Mesendoderm (in vitro differentiated cells): ENCODE results near the gene AOAH.

Source experiments
- DNase-seq: peaks from one replicate; pipeline ENCODE4 v3.0.0; 2013
- H2AK5ac ChIP-seq: 2 replicates; pipeline ENCODE4 v1.6.1; 2013; ENCODE audit warnings: low read length, inconsistent platforms
- H2BK120ac ChIP-seq: 2 replicates; pipeline ENCODE4 v1.6.1; 2013; ENCODE audit warnings: low read depth, mild to moderate bottlenecking, low read length, moderate library complexity, mixed read lengths
- H2BK15ac ChIP-seq: replicated peaks from 2 replicates; pipeline ENCODE4 v1.6.1; 2013; ENCODE audit warnings: low read depth, mild to moderate bottlenecking, moderate library complexity
- H2BK5ac ChIP-seq: 2 replicates; pipeline ENCODE4 v1.6.1; 2013; ENCODE audit warnings: low read length, inconsistent platforms
- H3K18ac ChIP-seq: 2 replicates; pipeline ENCODE4 v1.6.1; 2013; ENCODE audit warnings: mild to moderate bottlenecking, low read length, mixed read lengths
- H3K23ac ChIP-seq: one replicate; pipeline ENCODE4 v1.6.1; 2013; ENCODE audit warnings: low read length
- H3K27ac ChIP-seq: 2 replicates; pipeline ENCODE4 v1.5.1; 2013; ENCODE audit warnings: low read depth, mild to moderate bottlenecking, inconsistent platforms, low read length, moderate library complexity
- H3K27me3 ChIP-seq: 2 replicates; pipeline ENCODE4 v1.6.1; 2013; ENCODE audit warnings: low read length, control low read depth, mild to moderate bottlenecking, inconsistent platforms; ENCODE audit not compliant: insufficient read depth, poor library complexity
- H3K36me3 ChIP-seq: 2 replicates; pipeline ENCODE4 v1.6.1; 2013; ENCODE audit warnings: low read length, inconsistent platforms; ENCODE audit not compliant: control insufficient read depth, insufficient read depth
- H3K4ac ChIP-seq: one replicate; pipeline ENCODE4 v1.6.1; 2013; ENCODE audit warnings: low read depth, mild to moderate bottlenecking, low read length, moderate library complexity
- H3K4me1 ChIP-seq: 2 replicates; pipeline ENCODE4 v1.6.1; 2013; ENCODE audit warnings: low read depth, low read length, inconsistent platforms; ENCODE audit not compliant: control insufficient read depth
- H3K4me2 ChIP-seq: 2 replicates; pipeline ENCODE4 v1.6.1; 2013; ENCODE audit warnings: low read length
- H3K4me3 ChIP-seq: 2 replicates; pipeline ENCODE4 v1.5.1; 2013; ENCODE audit warnings: mild to moderate bottlenecking, low read length
- H3K56ac ChIP-seq: one replicate; pipeline ENCODE4 v1.6.1; 2013; ENCODE audit warnings: low read length
- H3K79me1 ChIP-seq: 2 replicates; pipeline ENCODE4 v1.6.1; 2013; ENCODE audit warnings: low read length, inconsistent platforms
- H3K79me2 ChIP-seq: 2 replicates; pipeline ENCODE4 v1.6.1; 2013; ENCODE audit warnings: mild to moderate bottlenecking, low read length; ENCODE audit not compliant: control insufficient read depth, insufficient read depth
- H3K9ac ChIP-seq: 2 replicates; pipeline ENCODE4 v1.6.1; 2013; ENCODE audit warnings: low read length, inconsistent platforms
- H4K5ac ChIP-seq: one replicate; pipeline ENCODE4 v1.6.1; 2013; ENCODE audit warnings: low read length
- H4K8ac ChIP-seq: one replicate; pipeline ENCODE4 v1.6.1; 2013; ENCODE audit warnings: low read depth, mild to moderate bottlenecking, control low read depth, low read length, moderate library complexity
- WGBS: extraction: QIAGEN DNeasy Blood & Tissue Kit; methylation state at CpG from one replicate; pipeline ENCODE4 v1.1.7; 2013; ENCODE audit warnings: low lambda C conversion rate, missing lambda C conversion rate; ENCODE audit not compliant: insufficient coverage; ENCODE audit errors: extremely low coverage; 5-methylcytosine and 5-hydroxymethylcytosine counted together

The AOAH gene

GRCh38 chr7:36728143-36728542 is 3.8 kb upstream of the AOAH start:
- H2BK15ac ChIP-seq: no peak overlapping the region

GRCh38 chr7:36726806-36727503 is 2.7 kb upstream of the AOAH start:
- Histone ChIP-seq H3K4me3 (no peak overlapping the region), H3K79me2 (no peaks in the 10 kb centered on the region), H2BK5ac (no peak overlapping the region), H3K4me2 (no peak overlapping the region), H3K79me1 (no peaks in the 10 kb centered on the region), H3K56ac (no peak overlapping the region), H3K36me3 (no peaks in the 10 kb centered on the region), H3K23ac (no peak overlapping the region), H3K4ac (no peak overlapping the region), H3K4me1 (no peaks in the 10 kb centered on the region), H4K8ac (no peak overlapping the region), H4K5ac (no peak overlapping the region), H2AK5ac (no peak overlapping the region), H3K27me3 (no peaks in the 10 kb centered on the region), H3K18ac (no peak overlapping the region), H2BK120ac (no peak overlapping the region), H3K9ac (no peak overlapping the region), H3K27ac (no peak overlapping the region), H2BK15ac (no peak overlapping the region)
- no CpG with 5 or more reads among the region's 4 CpGs for WGBS
- no peak for DNase-seq

More at GRCh38 chr7:36728143-36728542, 3.8 kb upstream of the AOAH start:
- no peak overlapping the region for H4K8ac ChIP-seq
- no peak overlapping the region for H3K4ac ChIP-seq
- H3K36me3 ChIP-seq: no peaks in the 10 kb centered on the region
- H3K23ac ChIP-seq: no peak overlapping the region
- H3K56ac ChIP-seq: no peak overlapping the region
- no peak overlapping the region for H3K27ac ChIP-seq
- H3K18ac ChIP-seq: no peak overlapping the region
- H3K27me3 ChIP-seq: no peaks in the 10 kb centered on the region
- H2BK5ac ChIP-seq: no peak overlapping the region
- WGBS: no CpG with 5 or more reads among the region's 2 CpGs
- H3K9ac ChIP-seq: no peak overlapping the region
- H3K79me2 ChIP-seq: no peaks in the 10 kb centered on the region
- no peak overlapping the region for H2BK120ac ChIP-seq
- no peak overlapping the region for H4K5ac ChIP-seq
- H2AK5ac ChIP-seq: no peak overlapping the region
- no peak for DNase-seq
- no peaks in the 10 kb centered on the region for H3K79me1 ChIP-seq
- no peak overlapping the region for H3K4me3 ChIP-seq
- H3K4me1 ChIP-seq: no peaks in the 10 kb centered on the region
- H3K4me2 ChIP-seq: no peak overlapping the region

GRCh38 chr7:36726311-36726710 is 2.0 kb upstream of the AOAH start:
- no peak for DNase-seq

GRCh38 chr7:36724996-36725395 is 702 bp upstream of the AOAH start:
- H2BK5ac ChIP-seq: no peak overlapping the region
- H3K79me1 ChIP-seq: no peaks in the 10 kb centered on the region
- no peak overlapping the region for H4K8ac ChIP-seq
- H3K4me2 ChIP-seq: no peak overlapping the region
- H2BK15ac ChIP-seq: no peak overlapping the region
- no peak overlapping the region for H3K9ac ChIP-seq
- H3K4ac ChIP-seq: no peak overlapping the region
- DNase-seq: no peak
- H2BK120ac ChIP-seq: no peak overlapping the region
- no peak overlapping the region for H3K56ac ChIP-seq
- H3K27me3 ChIP-seq: no peaks in the 10 kb centered on the region
- H2AK5ac ChIP-seq: no peak overlapping the region
- WGBS: no CpG with 5 or more reads among the region's 2 CpGs
- H3K4me1 ChIP-seq: no peaks in the 10 kb centered on the region
- H3K36me3 ChIP-seq: no peaks in the 10 kb centered on the region
- no peak overlapping the region for H3K4me3 ChIP-seq
- H3K18ac ChIP-seq: no peak overlapping the region
- H4K5ac ChIP-seq: no peak overlapping the region
- H3K23ac ChIP-seq: no peak overlapping the region
- H3K27ac ChIP-seq: no peak overlapping the region
- no peaks in the 10 kb centered on the region for H3K79me2 ChIP-seq

More at GRCh38 chr7:36726311-36726710, 2.0 kb upstream of the AOAH start:
- Histone ChIP-seq H4K5ac (no peak overlapping the region), H2BK120ac (no peak overlapping the region), H3K18ac (no peak overlapping the region), H3K9ac (no peak overlapping the region), H3K27me3 (no peaks in the 10 kb centered on the region), H3K23ac (peak overlapping the region; percentile 45), H3K36me3 (no peaks in the 10 kb centered on the region), H3K4ac (no peak overlapping the region), H4K8ac (no peak overlapping the region), H3K4me3 (no peak overlapping the region), H2BK5ac (no peak overlapping the region), H3K27ac (no peak overlapping the region), H3K4me2 (no peak overlapping the region), H3K4me1 (no peaks in the 10 kb centered on the region), H2AK5ac (no peak overlapping the region), H3K79me1 (no peaks in the 10 kb centered on the region), H2BK15ac (no peak overlapping the region), H3K79me2 (no peaks in the 10 kb centered on the region), H3K56ac (no peak overlapping the region)
- no CpG with 5 or more reads among the region's 7 CpGs for WGBS

- no peak overlapping the region for H3K9ac ChIP-seq
- H3K36me3 ChIP-seq: no peaks in the 10 kb centered on the region
- no peak overlapping the region for H3K56ac ChIP-seq
- no CpG with 5 or more reads among the region's 4 CpGs for WGBS
- no peak overlapping the region for H3K23ac ChIP-seq
- H3K79me2 ChIP-seq: no peaks in the 10 kb centered on the region
- DNase-seq: no peak
- H3K79me1 ChIP-seq: no peaks in the 10 kb centered on the region
- no peak overlapping the region for H2AK5ac ChIP-seq
- H3K4me2 ChIP-seq: no peak overlapping the region
- H2BK15ac ChIP-seq: no peak overlapping the region
- no peak overlapping the region for H2BK120ac ChIP-seq
- no peak overlapping the region for H4K5ac ChIP-seq
- no peak overlapping the region for H3K4me3 ChIP-seq
- H3K27ac ChIP-seq: no peak overlapping the region
- no peak overlapping the region for H3K4ac ChIP-seq
- no peaks in the 10 kb centered on the region for H3K4me1 ChIP-seq
- H2BK5ac ChIP-seq: no peak overlapping the region
- no peak overlapping the region for H3K18ac ChIP-seq
- no peaks in the 10 kb centered on the region for H3K27me3 ChIP-seq
- H4K8ac ChIP-seq: no peak overlapping the region
These were observed 1.0 kb downstream of the AOAH start for GRCh38 chr7:36723291-36723690.

- H2BK120ac ChIP-seq: no peak overlapping the region
- no peak for DNase-seq
- no peak overlapping the region for H4K5ac ChIP-seq
- H2AK5ac ChIP-seq: no peak overlapping the region
- H2BK5ac ChIP-seq: no peak overlapping the region
- no peaks in the 10 kb centered on the region for H3K27me3 ChIP-seq
- H3K9ac ChIP-seq: no peak overlapping the region
- no peak overlapping the region for H3K18ac ChIP-seq
- H4K8ac ChIP-seq: no peak overlapping the region
- WGBS: no CpG with 5 or more reads among the region's 3 CpGs
- H3K79me2 ChIP-seq: no peaks in the 10 kb centered on the region
- H3K4me2 ChIP-seq: no peak overlapping the region
- H3K4me3 ChIP-seq: no peak overlapping the region
- no peak overlapping the region for H3K27ac ChIP-seq
- H3K4ac ChIP-seq: no peak overlapping the region
- no peaks in the 10 kb centered on the region for H3K79me1 ChIP-seq
- no peaks in the 10 kb centered on the region for H3K4me1 ChIP-seq
- H3K36me3 ChIP-seq: no peaks in the 10 kb centered on the region
- no peak overlapping the region for H2BK15ac ChIP-seq
- no peak overlapping the region for H3K23ac ChIP-seq
- H3K56ac ChIP-seq: no peak overlapping the region
These were observed 5.1 kb downstream of the AOAH start for GRCh38 chr7:36719083-36719632.
